Retinal pigment epithelial cell (primary cell): ENCODE results near the gene MAP3K5.

Experiments
- DNase-seq: peaks from one replicate; pipeline ENCODE4 v3.0.0-alpha.2; 2010; ENCODE audit warnings: low read depth
- H3K4me3 ChIP-seq: 2 replicates; pipeline ENCODE4 v1.5.1; 2011; ENCODE audit warnings: mild to moderate bottlenecking, low read length, control low read depth, moderate library complexity
- TF ChIP-seq, protein P1 (sequence below): conservative IDR thresholded peaks from 2 replicates; pipeline ENCODE4 v1.5.1; 2011; ENCODE audit warnings: low read depth, low read length, control low read depth, inconsistent platforms

MAP3K5 gene

GRCh38 chr6:136745300-136745699 lies 47.0 kb downstream of the MAP3K5 start:
- no peak for DNase-seq
- TF ChIP-seq, protein P1, sequence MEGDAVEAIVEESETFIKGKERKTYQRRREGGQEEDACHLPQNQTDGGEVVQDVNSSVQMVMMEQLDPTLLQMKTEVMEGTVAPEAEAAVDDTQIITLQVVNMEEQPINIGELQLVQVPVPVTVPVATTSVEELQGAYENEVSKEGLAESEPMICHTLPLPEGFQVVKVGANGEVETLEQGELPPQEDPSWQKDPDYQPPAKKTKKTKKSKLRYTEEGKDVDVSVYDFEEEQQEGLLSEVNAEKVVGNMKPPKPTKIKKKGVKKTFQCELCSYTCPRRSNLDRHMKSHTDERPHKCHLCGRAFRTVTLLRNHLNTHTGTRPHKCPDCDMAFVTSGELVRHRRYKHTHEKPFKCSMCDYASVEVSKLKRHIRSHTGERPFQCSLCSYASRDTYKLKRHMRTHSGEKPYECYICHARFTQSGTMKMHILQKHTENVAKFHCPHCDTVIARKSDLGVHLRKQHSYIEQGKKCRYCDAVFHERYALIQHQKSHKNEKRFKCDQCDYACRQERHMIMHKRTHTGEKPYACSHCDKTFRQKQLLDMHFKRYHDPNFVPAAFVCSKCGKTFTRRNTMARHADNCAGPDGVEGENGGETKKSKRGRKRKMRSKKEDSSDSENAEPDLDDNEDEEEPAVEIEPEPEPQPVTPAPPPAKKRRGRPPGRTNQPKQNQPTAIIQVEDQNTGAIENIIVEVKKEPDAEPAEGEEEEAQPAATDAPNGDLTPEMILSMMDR: no peak
- H3K4me3 ChIP-seq: no peak overlapping the region

DNA sequence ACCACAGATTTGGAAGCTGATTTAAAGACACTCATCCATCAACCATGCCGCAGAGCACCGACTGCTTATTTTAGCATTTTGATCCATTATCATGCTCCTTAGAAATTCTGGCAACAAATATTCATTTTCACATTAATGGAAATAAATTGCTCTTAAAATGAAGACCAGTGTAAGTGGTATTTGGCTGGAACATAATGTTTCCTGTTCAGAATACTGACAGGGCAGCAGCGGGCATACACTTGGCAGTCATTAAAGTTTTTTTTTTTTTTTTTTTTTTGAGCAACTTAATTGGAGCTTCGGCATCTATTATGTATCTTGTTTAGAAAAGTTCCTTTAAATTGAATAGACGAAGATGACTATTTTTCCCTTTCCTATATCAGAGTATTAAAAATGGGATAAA lies 47.4 kb downstream of the MAP3K5 start:
- TF ChIP-seq, protein P1: no peak
- H3K4me3 ChIP-seq: no peak overlapping the region
- DNase-seq: no peak

DNA sequence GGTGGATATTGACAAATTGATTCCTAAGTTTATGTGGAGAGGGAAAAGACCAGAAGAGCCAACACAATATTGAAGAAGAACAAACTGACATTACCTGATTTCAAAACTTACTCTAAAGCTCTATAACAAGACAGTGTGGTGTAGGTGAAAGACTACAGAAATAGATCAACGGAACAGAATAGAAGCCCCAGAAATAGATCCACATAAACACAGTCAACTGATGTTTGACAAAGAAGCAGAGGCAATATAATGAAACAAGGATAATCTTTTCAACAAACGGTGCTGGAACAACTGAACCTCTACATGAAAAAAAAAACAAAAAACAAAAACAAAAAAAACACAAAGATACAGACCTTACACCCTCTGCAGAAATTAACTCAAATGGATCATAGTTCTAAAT lies 50.2 kb downstream of the MAP3K5 start:
- TF ChIP-seq, protein P1: no peak
- DNase-seq: no peak
- no peak overlapping the region for H3K4me3 ChIP-seq

- H3K4me3 ChIP-seq: no peak overlapping the region
- TF ChIP-seq, protein P1: no peak
- DNase-seq: no peak
Observed at GRCh38 chr6:136740050-136740974, 52.0 kb downstream of the MAP3K5 start.

DNA sequence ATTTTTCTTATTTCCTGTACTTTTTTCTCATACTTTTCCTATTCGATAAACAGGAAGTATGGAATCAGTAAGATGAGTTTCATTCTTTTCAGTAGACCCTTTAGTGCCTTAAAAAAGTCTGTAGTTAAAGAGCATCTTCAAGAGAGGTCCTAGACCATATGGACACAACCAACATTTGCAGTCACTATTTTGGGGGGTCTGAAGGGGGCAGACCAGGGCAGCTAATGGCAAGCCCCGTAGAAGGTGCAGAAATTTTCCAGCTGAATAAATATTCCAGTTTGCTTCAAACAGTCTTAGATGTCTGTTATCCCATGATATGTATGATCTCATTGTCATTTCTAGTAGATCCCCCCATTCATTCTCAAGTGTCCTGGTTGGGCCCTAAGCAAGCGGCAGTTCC lies 52.8 kb downstream of the MAP3K5 start:
- TF ChIP-seq, protein P1: no peak
- H3K4me3 ChIP-seq: no peak overlapping the region
- no peak for DNase-seq

DNA sequence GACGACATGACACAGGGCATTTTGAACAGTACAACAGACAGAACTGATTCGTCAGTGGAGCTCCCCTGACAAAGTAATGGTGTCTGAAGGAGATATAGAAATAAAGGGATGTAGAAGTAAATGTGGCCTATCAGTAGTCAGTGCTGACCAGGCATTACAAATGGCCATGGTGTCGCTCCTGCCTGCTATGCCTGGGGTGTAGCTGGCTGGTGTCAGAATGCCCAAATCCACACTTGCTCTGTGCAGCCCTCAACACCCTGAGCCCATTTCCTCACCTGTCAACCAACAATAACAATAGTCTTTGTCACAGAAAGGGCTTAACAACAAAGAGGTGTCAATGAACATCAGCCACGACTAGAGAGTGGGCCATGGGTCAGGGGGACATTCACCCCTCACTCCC lies 53.2 kb downstream of the MAP3K5 start:
- no peak overlapping the region for H3K4me3 ChIP-seq
- DNase-seq: no peak
- TF ChIP-seq, protein P1: no peak

GRCh38 chr6:136738692-136739057 lies 53.6 kb downstream of the MAP3K5 start:
- H3K4me3 ChIP-seq: no peak overlapping the region
- DNase-seq: no peak
- TF ChIP-seq, protein P1: no peak
